Fibroblast of lung (primary cell): ENCODE measurements around the gene TAF5L. TPM values are rescaled to one million over a fixed set of nuclear protein-coding genes. Genes with fewer than 3 reads are reported as not detected.

Experiments used
- DNase-seq, 2 donors: peaks; one replicate each; pipeline versions ENCODE4 v3.0.0 to v3.0.0-alpha.2; 2010; ENCODE audit warnings: low read depth in 2 of 2
- H2AFZ ChIP-seq: 2 replicates; pipeline ENCODE4 v1.5.1; 2012; ENCODE audit warnings: low read length, control low read depth, inconsistent platforms
- H3K27ac ChIP-seq: 2 replicates; pipeline ENCODE4 v1.5.1; 2011; ENCODE audit warnings: low read length, control low read depth; ENCODE audit not compliant: insufficient read depth
- H3K27me3 ChIP-seq: 2 replicates; pipeline ENCODE4 v1.5.1; 2011; ENCODE audit warnings: mild to moderate bottlenecking, low read length; ENCODE audit not compliant: control insufficient read depth, insufficient read depth
- H3K36me3 ChIP-seq: 2 replicates; pipeline ENCODE4 v1.5.1; 2011; ENCODE audit warnings: low read length; ENCODE audit not compliant: control insufficient read depth, insufficient read depth
- H3K4me1 ChIP-seq: 2 replicates; pipeline ENCODE4 v1.5.1; 2011; ENCODE audit warnings: low read length; ENCODE audit not compliant: control insufficient read depth, insufficient read depth; ENCODE audit errors: extremely low read depth
- H3K4me2 ChIP-seq: 2 replicates; pipeline ENCODE4 v1.5.1; 2011; ENCODE audit warnings: low read length, control low read depth; ENCODE audit not compliant: insufficient read depth; ENCODE audit errors: extremely low read depth
- H3K4me3 ChIP-seq, 4 experiments: fragments of 200-600 bp in 1 of 4; sonication (generic) in 1 of 4; replicated peaks in 1 of 4; 2 replicates each; pipeline ENCODE4 v1.5.1; 2011 to 2016; ENCODE audit warnings: low read length in 4 of 4, low read depth in 3 of 4, mild to moderate bottlenecking in 3 of 4, control low read depth in 2 of 4, inconsistent platforms in 1 of 4, mixed read lengths in 1 of 4; ENCODE audit not compliant: insufficient read depth in 1 of 4; ENCODE audit errors: control extremely low read depth in 1 of 4
- H3K79me2 ChIP-seq: 2 replicates; pipeline ENCODE4 v1.5.1; 2012; ENCODE audit warnings: mild to moderate bottlenecking, low read length, inconsistent platforms; ENCODE audit not compliant: control insufficient read depth, insufficient read depth
- H3K9ac ChIP-seq: 2 replicates; pipeline ENCODE4 v1.5.1; 2011; ENCODE audit warnings: mild to moderate bottlenecking, low read length, control low read depth; ENCODE audit not compliant: insufficient read depth
- H3K9me3 ChIP-seq: 2 replicates; pipeline ENCODE4 v1.5.1; 2012; ENCODE audit warnings: low read depth, low read length; ENCODE audit not compliant: control insufficient read depth, insufficient read depth
- H4K20me1 ChIP-seq: 2 replicates; pipeline ENCODE4 v1.5.1; 2011; ENCODE audit warnings: low read length; ENCODE audit not compliant: control insufficient read depth, insufficient read depth; ENCODE audit errors: extremely low read depth
- CTCF ChIP-seq, 2 donors: IDR thresholded peaks in 1 of 2; conservative IDR thresholded peaks in 1 of 2; 1 replicate in 1 of 2; 2 replicates in 1 of 2; pipeline ENCODE4 v1.5.1; 2011 to 2012; ENCODE audit warnings: low read length in 2 of 2, control low read depth in 1 of 2, inconsistent platforms in 1 of 2, low read depth in 1 of 2, mild to moderate bottlenecking in 1 of 2
- EZH2 ChIP-seq: IDR thresholded peaks from 2 replicates; pipeline ENCODE4 v1.5.1; 2012; ENCODE audit warnings: low read length, control low read depth, mild to moderate bottlenecking; ENCODE audit errors: missing control alignments
- polyA plus RNA-seq, 2 donors: library from polyadenylated mRNA; depleted of rRNA in 1 of 2; stranded (reverse) in 1 of 2; unstranded in 1 of 2; fragments of >200 nt; gene quantifications; 2 replicates each; pipeline ENCODE4 v1.2.1, GENCODE V29; 2011 to 2012; ENCODE audit warnings: missing spikeins in 1 of 2
- total RNA-seq: library from RNA; depleted of rRNA; stranded (reverse); fragments of >200 nt; gene quantifications from 2 replicates; pipeline ENCODE4 v1.2.1, GENCODE V29; 2014

Gene TAF5L
- total and polyA plus RNA-seq, 2 donors (not counting 1 experiment from before 2014, with no cell fraction given): 17.3 to 18.6 TPM

- H3K4me3 ChIP-seq: no peak overlapping the region
- H3K4me1 ChIP-seq: no peaks in the 10 kb centered on the region
- no peaks in the 10 kb centered on the region for H3K27me3 ChIP-seq
- peaks cover 3% of the 10 kb centered on the region for H3K79me2 ChIP-seq
- H4K20me1 ChIP-seq: no peaks in the 10 kb centered on the region
- no peak overlapping the region for H3K27ac ChIP-seq
- H3K9me3 ChIP-seq: no peaks in the 10 kb centered on the region
- no peak overlapping the region for H2AFZ ChIP-seq
- H3K4me2 ChIP-seq: no peak overlapping the region
- TF ChIP-seq EZH2: no peak
- no peak for TF ChIP-seq CTCF (conservative IDR thresholded peaks at IDR 0.05 in 1 of 2, IDR thresholded peaks at IDR 0.05 in 1 of 2; ENCODE audit: low read depth in 1 of 2, low read length in 2 of 2)
- H3K36me3 ChIP-seq: peaks cover 14% of the 10 kb centered on the region
- DNase-seq: no peak
- H3K9ac ChIP-seq: no peak overlapping the region
Observed at GRCh38 chr1:229603371-229604005, 22.4 kb downstream of the TAF5L start.

- DNase-seq: no peak
Observed at GRCh38 chr1:229600229-229600628, 25.7 kb downstream of the TAF5L start.

More at GRCh38 chr1:229600229-229600628, 25.7 kb downstream of the TAF5L start:
- no peaks in the 10 kb centered on the region for H3K9me3 ChIP-seq
- H3K27ac ChIP-seq: no peak overlapping the region
- peaks cover 11% of the 10 kb centered on the region for H3K4me1 ChIP-seq
- no peak overlapping the region for H2AFZ ChIP-seq
- H3K27me3 ChIP-seq: no peaks in the 10 kb centered on the region
- H4K20me1 ChIP-seq: no peaks in the 10 kb centered on the region
- H3K9ac ChIP-seq: no peak overlapping the region
- H3K36me3 ChIP-seq: peaks cover 11% of the 10 kb centered on the region
- H3K4me3 ChIP-seq: no peak overlapping the region
- no peak overlapping the region for H3K4me2 ChIP-seq
- TF ChIP-seq EZH2: no peak
- no peak for TF ChIP-seq CTCF (conservative IDR thresholded peaks at IDR 0.05 in 1 of 2, IDR thresholded peaks at IDR 0.05 in 1 of 2; ENCODE audit: low read depth in 1 of 2, low read length in 2 of 2)
- peaks cover 12% of the 10 kb centered on the region for H3K79me2 ChIP-seq
